GM21723 (cell line): ENCODE measurements around the gene ZCCHC24.
A peak's percentile ranks its signal among the peaks of the same experiment; 100 is the strongest.
"Not testable (repeated sequence)": the region's sequence is repeated elsewhere in the genome, so short reads cannot be mapped to it uniquely, and the experiment has no call there.

Experiments
- ATAC-seq: cut with Tn5 transposase; IDR thresholded peaks from one replicate; pipeline ENCODE4 v1.9.1; 2021; ENCODE audit warnings: mild to moderate bottlenecking, moderate library complexity; ENCODE audit not compliant: unreplicated experiment

ZCCHC24 gene

DNA sequence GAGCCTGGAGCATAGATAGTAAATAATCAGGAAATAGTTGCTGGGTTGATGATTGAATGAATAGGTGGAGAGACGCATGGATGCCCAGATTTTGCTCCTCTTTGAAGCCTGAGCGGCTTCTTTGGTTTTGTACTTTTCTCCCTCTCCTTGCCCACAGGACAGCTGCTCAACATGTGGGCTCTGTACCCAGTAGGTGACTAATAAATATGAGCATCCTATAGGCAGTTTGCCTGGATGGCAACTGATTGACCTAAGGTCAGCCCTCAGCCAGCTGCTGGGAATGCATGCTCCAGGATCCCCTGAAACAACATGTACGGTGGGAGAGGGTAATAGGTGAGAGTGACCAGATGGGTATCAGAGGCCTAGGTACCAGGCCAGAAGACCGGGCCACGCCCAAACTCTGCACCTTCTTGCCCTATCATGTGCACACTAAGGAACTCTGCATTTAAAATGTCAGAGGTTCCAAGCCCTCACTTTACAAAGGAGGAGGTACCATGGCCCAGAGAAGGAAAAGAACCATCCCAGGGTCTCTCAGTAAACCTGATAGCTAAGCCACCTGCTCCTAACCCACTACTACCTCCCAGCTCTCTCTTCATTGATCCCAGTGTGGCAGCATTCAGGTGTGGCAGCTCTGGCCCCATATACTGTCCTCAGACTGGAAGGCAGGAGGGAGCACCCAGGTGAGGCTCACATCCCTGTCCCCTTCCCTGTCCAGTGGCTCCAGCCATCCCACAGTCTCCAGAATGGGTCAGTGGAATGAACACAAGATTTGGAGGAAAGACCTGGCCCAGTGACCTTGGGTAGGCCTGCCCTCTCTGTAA is 2.7 kb upstream of the ZCCHC24 start:
- ATAC-seq, result no peak

DNA sequence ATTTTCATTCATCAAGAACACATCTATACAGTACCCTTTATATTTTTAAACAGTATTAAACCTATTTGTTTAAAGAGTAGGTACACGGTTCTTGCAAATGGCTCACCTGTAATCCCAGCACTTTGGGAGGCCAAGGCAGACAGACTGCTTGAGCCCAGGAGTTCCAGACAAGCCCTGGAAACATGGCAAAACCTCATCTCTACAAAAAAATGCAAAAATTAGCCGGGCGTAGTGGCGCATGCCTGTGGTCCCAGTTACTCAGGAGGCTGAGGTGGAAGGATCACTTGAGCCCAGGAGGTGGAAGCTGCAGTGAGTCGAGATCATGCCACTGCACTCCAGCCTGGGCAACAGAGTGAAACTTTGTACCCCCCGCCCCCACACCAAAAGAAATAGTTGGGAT is 1.8 kb upstream of the ZCCHC24 start:
- ATAC-seq, result not testable (repeated sequence)

DNA sequence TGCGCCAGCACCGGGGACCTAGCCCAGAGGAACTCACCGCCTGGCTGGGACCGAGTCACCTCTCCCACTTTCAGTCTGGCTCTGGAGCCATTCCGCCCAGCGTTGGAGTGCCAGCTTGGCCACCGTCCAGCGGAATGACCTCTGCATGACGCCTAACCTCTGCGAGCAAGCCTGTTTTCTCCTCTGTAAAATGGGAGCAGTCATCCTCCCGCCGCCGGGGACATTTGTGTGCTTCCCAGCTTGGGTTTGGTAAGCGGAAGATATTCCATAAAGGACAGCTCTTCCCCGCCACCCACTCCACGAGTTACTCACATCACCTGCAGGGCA is 1.3 kb upstream of the ZCCHC24 start:
- no peak for ATAC-seq

DNA sequence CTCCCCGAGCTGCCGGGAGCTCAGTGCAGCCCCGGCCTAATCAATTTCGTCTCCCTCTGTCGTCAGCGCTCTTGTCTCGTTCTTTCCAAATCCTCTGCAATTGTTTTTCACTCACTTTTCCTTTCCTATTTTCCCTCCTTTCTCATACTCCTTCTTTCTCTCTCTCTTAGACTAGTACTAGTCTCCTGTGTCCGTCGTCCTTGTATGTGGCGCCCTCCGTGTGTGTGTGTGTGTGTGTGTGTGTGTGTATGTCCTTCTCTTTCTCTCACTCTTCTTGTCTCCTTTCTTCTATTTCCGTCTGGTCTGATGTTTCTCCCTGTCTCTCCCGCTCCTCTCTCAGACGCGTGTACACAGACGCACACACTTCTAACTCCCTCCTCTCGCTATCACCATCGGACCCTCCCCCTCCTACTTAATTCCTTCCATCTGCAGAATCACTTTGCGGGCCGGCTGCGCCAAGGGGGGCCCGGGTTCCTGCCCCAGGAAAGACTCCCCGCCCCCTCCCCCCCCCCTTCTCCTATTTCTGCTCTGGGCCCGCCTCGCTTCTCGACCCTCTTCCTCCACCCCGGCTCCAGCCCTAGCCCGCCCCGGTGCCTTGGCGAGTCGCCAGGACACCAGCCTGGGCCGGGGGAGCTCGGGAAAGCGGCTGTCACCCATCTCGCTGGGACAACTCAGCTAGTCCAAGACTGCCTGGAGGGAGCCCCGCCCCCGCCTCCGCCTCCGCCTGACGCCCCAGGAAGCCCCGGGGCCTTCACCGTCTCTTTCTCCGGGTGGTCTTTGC is 743 bp upstream of the ZCCHC24 start:
- ATAC-seq, result peak; percentile 18

DNA sequence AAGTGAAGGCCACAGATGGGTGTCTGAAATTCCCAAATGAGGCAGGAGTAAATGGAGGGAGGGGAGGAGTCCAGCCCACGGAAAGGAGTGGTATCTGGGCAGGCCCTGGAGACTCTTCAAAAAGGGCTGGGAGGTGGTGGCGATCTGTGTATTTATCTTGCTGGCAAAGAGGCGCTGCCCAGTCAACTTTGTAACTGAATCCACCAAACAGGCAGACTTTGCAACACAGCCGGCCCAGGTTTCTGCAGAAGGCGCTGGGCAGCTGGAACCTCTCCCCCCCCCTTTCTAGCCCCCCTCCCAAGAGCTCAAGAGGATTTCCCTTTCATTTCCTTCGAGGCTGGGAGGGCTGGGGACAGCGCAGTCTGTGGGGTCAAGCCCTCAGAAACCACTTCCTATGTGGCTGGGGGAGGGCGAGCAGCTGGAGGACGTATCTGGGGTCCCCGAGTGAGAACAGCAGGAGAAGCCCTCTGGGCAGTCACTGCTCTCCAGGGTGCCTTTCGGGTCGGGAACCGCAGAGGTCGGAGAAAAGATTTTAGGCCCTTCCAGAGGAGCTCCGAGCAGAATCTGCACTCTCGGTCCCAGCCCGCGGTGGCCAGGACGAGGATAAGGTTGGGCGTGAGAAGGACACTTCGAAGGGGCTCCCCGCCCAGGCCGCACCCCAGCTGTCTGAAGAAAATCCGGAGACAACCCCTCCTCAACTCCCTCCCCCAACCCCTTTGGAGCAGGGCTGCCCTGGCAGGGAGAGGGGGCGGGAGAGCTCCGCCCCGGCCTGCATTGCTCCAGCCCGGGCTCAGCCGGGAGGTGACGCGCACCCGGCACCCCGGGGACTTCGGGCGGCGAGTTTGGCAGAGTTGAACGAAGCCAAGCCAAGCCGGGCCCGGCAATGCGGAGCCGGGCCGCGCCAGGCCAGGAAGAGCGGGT is 965 bp downstream of the ZCCHC24 start:
- peak; percentile 29 for ATAC-seq

DNA sequence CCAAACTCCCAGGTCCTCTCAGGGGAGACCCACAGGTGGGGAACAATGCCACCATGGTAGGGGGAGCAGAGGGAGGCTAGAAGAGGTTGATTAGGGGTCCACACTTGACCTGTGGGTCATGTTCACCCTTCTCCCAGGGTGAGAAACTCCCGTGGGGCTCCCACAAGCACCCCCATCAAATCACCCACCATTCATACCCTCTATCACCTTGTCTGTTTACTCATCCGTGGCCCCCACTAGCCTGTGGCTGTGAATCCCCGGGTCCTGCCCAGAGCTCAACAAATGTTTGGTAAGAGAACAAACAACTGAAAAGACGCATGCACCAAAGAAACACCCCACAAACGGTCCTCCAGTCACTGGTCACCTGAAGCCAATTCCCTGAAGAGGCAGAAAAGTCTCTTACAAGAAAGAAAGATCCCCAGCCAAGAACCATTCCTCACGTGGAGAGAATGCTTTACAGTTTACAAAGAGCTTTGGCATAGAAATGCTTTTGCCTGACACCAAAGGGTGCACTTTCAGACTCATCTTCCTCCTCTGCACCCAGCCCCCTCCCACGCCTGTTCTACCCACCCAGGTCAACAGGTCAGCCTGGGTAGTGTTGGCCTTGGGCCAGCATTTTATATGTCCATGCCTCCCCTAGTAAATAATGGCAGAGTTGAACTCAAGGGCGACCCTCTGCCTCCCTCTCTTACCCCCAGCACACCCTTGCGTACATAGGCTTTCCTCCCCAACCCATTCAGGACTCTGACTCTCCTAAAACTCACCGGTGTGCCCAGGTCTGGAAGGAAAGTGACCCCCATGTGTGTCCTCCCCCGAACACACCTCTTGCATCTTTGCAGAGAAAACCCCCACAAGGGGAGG is 1.9 kb downstream of the ZCCHC24 start:
- ATAC-seq, result no peak

DNA sequence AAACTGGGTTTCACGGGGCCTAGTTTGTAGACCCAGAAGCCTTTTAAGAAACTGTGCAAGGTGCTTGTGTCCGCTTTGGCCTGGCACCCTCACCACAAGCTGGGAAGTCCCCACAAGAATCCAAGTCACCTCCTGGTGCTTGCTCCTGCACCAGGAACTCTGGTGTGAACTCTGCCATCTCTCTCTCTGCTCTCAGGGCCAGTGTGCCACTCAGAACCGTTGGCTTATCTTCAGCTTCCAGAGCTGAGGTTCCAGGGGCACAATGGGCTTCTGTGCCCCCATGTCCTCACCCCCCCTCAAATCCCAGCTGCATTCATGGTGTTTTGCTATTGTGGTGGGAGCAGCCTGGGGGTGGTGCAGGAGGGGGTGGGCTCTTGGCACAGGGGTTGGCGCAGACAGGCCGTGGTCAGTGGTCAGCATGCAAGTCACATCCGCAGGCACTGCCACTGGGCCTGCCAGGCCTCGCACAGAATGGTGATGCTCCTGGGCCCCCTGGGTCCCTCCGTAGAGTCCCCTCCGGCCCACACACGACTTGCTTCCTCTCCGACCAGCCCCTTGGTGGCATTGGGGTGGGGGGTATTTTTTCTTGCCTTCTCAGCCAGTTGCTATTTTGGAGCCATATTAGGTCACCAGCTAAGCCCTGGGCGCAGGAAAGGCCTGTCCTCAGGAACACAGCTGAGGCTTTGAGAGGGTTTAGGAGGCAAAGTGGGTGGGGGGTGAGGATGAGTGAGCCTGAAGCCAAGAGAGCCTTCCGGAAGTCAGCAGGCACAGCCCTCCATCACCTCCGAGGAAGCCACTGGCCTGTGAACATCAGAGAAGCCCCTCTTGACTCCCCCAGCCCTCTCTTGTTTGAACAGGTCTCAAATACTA is 3.0 kb downstream of the ZCCHC24 start:
- ATAC-seq, result no peak

DNA sequence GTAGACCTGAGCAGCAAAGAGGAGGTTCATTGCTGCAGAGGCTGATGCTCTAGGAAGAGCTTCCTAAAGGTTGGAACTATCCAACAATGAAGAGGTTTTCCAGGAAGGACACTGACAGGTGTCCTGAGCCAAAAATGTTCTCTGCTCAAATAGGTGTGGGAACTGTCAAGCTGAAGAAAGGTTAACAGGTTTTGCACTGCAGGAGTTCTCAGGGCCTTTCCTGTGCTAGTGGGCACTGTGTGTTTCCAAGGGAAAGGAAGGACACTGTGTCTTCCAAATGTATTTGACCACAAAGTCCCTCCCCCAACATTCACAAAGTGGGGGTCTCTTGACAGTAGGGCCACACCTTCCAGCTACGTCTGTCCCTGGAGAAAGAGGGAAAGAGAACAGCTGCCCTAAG is 4.0 kb downstream of the ZCCHC24 start:
- no peak for ATAC-seq

DNA sequence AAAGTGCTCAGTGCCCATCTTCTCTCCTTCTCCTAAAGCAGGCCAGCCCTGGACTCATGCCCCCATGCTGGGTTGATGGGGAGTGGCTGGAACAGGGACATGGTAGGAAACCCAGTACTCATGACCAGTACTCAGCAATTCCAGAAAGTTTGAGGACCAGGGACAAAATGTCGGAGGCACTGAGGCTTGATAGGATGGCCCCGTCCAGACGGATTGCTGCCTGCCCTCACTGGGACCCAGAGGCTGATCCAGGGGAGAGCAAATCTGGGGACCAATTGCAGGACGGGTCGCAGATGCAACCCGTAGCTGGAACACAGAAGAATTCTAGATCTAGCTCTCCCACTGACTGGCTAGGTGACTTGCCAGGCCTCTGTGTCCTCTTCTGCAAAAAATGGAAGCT is 5.1 kb downstream of the ZCCHC24 start:
- ATAC-seq, result no peak

DNA sequence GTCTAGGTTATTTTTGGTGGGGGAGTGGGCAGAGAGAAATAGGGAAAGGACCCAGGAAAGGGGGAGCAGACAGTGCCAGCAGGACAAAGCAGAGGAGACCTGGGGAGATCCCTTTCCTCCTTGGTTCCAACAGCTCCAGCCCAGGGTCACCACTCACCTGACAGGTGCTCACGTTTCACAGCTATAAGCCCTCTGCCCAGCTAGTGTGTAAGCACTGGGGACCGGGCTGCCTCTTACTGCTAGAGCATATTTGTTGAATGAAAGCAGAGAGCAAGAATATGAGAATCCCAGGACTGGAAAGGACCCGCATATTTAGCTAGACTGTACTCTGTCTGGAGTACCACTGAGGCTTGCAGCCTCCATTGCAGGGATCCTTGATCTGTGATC is 6.7 kb downstream of the ZCCHC24 start:
- ATAC-seq, result no peak

DNA sequence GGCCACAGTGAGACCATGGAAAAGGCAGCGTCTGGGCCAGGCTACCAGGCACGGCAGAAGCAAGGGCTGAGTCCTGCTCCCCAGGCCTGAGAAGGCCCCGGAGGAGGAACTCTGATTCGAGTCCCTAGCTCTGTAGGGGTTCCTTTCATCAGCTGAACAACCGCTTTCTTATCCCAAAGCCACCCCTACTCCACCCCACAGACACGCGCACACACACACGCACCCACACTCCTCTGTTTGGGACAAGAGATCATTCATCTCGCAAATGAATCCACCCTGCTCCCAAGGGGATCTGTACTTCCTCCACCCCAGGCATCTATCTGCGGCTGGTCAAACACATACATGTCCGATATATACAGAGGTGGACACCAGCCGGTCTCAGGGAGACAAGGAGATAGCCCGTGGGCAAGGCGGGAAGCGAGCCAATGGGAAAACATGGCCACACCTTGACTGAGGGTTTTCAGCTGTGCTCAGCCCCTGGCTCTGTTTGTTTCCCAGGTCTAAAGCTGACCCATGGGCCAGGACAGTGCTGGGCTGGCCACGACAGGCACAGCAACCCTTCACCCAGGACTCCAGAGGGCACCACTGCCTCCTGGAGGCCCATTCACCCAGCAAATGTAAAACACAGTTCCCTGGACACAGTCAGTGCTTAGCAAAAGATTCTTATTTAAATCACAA is 7.3 kb downstream of the ZCCHC24 start:
- ATAC-seq, result no peak

DNA sequence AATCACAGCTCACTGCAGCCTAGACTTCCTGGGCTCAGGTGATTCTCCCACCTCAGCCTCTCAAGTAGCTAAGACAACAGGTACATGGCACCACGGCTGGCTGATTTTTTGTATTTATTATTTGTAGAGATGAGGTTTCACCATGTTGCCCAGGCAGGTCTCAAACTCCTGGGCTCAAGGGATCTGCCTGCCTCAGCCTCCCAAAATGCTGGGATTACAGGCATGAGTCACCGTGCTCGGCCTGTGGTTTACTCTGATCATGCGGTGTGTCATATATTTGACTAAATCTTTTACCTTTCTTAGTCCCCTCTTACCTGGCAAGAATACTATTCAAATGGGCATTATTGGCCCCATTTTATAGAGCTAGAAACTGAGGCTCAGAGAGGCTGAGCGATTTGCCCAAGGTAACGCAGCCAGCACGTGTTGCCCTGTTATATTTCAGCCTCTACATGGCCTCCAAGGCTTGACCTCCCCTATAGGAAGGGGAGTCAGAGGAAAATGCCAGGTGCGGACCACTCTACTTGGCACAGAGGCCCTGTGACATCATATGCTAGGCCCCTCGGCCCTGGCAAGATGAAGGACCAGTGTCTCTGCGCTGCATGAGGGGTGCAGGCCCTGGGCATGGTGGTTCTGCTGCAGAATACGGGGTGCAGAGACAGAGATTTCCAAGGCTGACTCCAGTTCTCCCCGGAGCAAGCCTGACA is 8.2 kb downstream of the ZCCHC24 start:
- no peak for ATAC-seq

DNA sequence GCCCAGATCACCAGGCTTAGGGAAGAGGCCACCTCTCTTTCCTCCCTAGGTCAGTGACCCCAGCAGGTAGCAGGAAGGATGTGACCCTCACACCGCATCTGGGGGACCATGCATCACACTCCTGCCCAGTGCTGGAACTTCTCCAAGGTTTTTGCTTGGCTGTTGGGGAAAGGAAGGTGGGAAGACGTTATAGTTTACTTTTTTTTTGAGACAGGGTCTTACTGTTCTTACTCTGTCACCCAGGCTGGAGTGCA is 8.6 kb downstream of the ZCCHC24 start:
- no peak for ATAC-seq

DNA sequence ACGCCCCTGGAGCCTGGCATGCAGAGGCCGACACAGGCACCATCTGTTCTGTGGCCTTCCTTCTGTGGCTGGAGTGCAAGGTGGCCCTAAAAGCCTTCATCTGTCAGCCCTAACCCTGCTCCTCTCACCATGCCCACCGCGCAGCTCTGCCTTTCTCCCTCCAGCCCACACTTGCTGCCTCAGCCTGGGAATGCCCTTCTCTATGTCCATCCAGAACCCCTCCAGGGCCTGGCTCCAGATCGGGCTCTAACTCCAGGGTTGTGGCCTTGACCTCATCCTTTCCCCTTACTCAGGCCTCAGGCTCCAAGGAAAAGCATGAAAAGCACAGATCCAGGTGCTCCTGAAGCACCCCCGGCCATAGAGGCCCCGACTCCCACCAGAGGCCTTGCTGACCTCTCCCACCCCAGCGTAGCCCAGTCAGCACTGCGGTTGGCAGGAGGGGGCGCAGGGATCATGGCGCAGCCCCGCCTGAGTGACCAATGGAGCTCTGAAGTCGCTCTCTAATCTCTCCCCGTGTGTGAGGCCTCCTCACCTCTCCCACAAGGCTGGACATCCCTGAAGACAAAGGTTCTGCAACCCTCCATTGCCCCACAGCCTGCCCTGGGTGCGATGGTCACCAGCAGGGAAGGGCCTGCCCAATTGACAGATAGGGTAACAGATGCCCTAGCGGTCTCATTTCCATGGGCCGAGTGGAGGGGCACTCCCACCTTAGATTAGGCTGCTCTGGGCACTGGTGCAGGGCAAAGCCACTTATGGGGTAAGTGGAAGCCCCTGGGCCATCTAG is 9.2 kb downstream of the ZCCHC24 start:
- ATAC-seq, result no peak

DNA sequence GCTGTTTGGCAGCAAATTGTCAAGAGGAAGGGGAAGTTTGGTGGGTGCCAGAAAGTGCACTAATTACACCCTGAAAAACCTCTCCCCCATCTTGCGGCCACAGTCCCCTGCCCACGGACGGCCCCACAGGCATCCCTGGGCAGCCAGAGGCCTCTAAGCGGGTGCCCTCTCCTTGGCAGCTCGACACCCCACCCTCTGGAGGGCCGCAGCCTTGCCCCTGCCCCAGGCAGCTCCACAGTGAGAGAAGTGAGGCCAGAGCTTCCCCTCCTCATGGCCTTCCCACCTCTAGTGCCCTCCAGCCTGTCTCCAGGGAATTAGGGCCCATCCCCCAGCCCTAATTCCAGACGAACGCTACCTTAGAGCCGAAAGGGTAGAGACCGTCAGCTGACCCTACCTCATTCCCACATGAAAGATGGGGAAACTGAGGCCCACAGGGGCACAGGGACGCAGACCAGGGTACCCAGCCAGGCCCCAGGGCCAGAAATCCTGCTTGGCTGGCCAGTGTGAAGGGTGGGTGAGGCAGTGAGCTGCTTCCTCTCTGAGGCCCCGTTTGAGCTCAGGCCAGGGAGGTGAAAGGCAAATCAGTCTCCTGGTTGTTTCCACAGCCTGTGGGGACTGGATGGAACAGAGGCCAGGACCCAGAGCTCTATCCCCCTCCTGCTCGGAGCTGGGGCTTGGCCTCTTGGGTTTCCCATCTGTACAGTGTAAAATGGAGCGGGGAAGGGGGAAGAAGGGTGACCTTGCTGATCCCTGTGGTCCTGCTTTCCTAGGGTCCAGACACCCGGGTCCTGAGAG is 10.0 kb downstream of the ZCCHC24 start:
- no peak for ATAC-seq

DNA sequence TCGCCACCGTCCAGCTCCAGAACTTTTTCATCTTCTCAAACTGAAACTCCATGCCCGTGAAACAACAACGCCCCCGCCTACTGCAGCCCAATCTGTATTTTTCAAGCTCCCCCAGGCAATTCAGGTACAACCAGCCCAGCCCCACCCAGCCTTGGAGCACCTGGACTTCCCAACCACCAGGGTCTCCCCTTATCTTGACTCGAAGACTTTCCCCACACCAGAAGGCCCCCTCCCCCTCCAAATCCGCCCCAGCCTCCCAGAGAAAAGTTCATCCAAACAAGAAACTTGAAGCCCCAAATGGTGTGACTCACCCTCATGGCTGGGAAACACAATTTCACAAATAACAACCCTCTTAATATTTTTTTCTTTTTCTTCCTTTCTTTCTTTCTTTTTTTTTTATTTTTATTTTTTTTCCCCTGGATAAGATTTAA is 10.6 kb downstream of the ZCCHC24 start:
- no peak for ATAC-seq

DNA sequence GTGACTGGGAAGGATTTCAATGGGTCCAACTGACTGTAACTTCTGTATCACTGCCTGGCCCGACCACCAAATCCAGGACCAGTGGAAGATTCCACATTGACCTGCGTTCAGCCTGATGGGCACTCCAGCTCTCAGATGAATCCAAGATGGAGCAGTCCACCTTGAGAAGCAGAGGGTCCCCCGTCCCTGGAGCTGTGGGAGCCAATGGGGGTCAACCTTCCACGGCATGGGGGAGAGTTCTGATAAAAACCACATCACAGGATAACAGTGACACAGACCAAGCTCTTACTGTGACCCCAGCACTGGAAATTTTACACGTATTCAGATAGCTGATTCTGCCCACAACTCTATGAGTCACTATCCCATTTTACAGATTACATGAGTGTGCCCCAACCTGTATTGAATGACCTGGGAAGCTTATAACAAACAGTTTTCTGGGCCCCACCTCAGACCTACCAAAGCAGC is 11.2 kb downstream of the ZCCHC24 start:
- ATAC-seq, result no peak
